ENCODE results near the gene ME3. TPM values are rescaled to one million over a fixed set of nuclear protein-coding genes. Genes with fewer than 3 reads are reported as not detected.
"Not testable (repeated sequence)": the region's sequence is repeated elsewhere in the genome, so short reads cannot be mapped to it uniquely, and the experiment has no call there.

ME3 gene
- total RNA-seq, 1 donor from 2014 or later = 33.4 TPM

DNA sequence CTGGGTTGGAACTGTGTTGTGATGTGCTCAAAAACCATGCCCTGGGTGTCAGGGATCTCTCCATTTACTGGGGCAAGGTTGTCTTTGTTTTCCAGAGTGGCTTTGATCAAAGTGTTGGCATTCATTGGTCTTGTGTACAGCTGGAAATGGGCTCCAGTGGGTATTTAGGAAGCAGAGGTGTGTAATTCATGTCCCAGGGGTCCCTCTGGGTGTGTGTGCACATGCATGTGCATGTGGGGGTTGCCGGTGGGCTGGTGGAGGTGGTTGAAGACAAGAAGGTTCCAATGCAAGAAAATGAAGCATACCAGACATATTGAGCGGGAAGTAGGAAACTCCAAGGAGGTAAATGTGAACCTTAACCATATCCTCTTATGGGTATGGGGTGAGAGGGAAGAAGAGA lies 121.7 kb downstream of the ME3 start:
- H3K27ac ChIP-seq (replicated peaks) = peak overlapping the region; percentile 84
- no peak overlapping the region for H3K4me3 ChIP-seq
- intact Hi-C loops (cut with micrococcal nuclease) = no loop called here
- TF ChIP-seq, protein P1, sequence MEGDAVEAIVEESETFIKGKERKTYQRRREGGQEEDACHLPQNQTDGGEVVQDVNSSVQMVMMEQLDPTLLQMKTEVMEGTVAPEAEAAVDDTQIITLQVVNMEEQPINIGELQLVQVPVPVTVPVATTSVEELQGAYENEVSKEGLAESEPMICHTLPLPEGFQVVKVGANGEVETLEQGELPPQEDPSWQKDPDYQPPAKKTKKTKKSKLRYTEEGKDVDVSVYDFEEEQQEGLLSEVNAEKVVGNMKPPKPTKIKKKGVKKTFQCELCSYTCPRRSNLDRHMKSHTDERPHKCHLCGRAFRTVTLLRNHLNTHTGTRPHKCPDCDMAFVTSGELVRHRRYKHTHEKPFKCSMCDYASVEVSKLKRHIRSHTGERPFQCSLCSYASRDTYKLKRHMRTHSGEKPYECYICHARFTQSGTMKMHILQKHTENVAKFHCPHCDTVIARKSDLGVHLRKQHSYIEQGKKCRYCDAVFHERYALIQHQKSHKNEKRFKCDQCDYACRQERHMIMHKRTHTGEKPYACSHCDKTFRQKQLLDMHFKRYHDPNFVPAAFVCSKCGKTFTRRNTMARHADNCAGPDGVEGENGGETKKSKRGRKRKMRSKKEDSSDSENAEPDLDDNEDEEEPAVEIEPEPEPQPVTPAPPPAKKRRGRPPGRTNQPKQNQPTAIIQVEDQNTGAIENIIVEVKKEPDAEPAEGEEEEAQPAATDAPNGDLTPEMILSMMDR (IDR thresholded peaks at IDR 0.05; ENCODE audit: borderline replicate concordance) = no peak
- DNase-seq = no peak
- no peaks in the 10 kb centered on the region for H3K27me3 ChIP-seq (ENCODE audit: low read depth)
- no peaks in the 10 kb centered on the region for H3K36me3 ChIP-seq
- H3K4me1 ChIP-seq = peaks cover 66% of the 10 kb centered on the region
- H3K9me3 ChIP-seq (replicated peaks) = no peaks in the 10 kb centered on the region

DNA sequence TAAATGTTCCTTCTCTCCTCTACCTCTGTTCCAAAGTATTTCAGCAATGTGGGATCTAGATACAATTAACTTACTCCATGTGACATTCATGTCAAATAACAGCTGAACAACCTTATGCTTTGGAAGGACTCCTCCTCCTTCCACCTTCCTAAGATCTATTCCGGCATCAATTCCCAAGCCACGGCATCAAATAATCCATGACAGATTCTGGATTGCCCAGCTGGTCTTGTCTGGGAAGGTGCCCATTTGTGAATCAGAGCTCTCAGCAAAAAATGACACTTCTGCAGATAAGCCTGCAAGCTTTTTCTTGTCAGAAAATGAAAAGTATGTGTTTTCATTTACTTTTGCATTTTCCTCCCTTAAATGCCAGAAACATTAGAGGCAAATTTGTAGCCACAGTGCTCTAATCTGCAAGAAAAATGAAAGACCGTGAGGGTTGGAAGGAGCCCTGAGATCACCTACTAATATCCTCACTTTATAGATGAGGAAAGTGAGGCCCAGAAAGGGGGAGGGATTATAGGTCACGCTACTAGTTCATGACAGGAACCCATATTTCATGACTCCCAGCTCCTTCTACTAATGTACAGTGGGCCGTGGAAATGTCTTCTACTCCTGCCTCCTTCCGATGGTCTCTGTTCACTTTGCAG lies 124.0 kb downstream of the ME3 start:
- Histone ChIP-seq H3K9me3 (replicated peaks) (no peaks in the 10 kb centered on the region), H3K27ac (replicated peaks) (peak overlapping the region; percentile 84), H3K4me1 (peaks cover 62% of the 10 kb centered on the region), H3K4me3 (no peak overlapping the region), H3K27me3 (ENCODE audit: low read depth) (no peaks in the 10 kb centered on the region), H3K36me3 (no peaks in the 10 kb centered on the region)
- intact Hi-C loops (cut with micrococcal nuclease) = no loop called here
- TF ChIP-seq, protein P1 (IDR thresholded peaks at IDR 0.05; ENCODE audit: borderline replicate concordance) = no peak
- no peak for DNase-seq

DNA sequence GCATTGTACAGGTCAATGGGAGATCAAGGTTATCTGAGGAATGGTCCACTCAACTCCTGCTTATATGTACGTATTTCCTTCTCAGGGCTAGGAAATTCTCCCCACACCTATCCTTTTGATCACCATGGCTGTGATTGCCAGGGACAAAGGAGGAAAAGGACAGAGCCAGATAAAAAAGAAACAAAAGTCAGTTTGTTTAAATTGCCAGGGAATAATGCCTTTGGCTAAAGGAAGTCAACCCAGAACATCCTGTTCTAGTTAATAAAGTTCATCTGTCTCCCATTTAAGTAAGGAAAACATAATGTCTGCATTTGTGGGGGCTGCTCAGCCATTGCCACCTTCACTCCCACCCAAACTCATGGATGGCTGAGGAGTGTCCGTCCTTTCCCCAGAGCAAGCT lies 124.7 kb downstream of the ME3 start:
- no peak overlapping the region for H3K4me3 ChIP-seq
- peaks cover 55% of the 10 kb centered on the region for H3K4me1 ChIP-seq
- peak overlapping the region; percentile 84 for H3K27ac ChIP-seq (replicated peaks)
- no peaks in the 10 kb centered on the region for H3K36me3 ChIP-seq
- intact Hi-C loops (cut with micrococcal nuclease) = no loop called here
- no peak for DNase-seq
- no peaks in the 10 kb centered on the region for H3K27me3 ChIP-seq (ENCODE audit: low read depth)
- no peaks in the 10 kb centered on the region for H3K9me3 ChIP-seq (replicated peaks)
- TF ChIP-seq, protein P1 (IDR thresholded peaks at IDR 0.05; ENCODE audit: borderline replicate concordance) = no peak

DNA sequence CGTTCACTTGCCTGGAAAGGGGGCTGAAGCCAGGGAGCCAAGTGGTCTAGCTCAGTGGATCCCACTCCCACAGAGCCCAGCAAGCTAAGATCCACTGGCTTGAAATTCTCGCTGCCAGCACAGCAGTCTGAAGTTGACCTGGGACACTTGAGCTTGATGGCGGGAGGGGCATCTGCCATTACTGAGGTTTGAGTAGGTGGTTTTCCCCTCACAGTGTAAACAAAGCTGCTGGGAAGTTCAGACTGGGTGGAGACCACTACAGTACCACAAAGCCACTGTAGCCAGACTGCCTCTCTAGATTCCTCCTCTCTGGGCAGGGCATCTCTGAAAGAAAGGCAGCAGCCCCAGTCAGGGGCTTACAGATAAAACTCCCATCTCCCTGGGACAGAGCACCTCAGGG lies 131.1 kb downstream of the ME3 start:
- DNase-seq; intact Hi-C loops (cut with micrococcal nuclease); H3K27ac ChIP-seq (replicated peaks): not testable (repeated sequence)

DNA sequence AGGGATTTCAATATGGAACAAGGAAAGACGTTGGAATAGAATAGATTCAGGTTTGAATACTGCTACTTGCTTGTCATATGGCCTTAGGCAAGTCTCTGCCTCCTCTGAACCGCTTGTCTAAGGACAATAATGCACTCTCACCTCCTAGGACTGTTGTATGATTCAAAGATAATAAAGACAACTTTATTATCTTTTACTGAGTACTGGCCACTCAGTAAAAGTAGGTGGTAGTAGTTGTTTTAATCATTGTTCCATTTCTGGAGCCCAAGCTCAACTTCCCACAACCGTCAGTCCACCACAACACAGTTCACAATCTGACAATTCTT lies 134.2 kb downstream of the ME3 start:
- TF ChIP-seq, protein P1 (IDR thresholded peaks at IDR 0.05; ENCODE audit: borderline replicate concordance) = no peak
- no peak overlapping the region for H3K27ac ChIP-seq (replicated peaks)
- H3K36me3 ChIP-seq = no peaks in the 10 kb centered on the region
- no peaks in the 10 kb centered on the region for H3K4me1 ChIP-seq
- H3K4me3 ChIP-seq = no peak overlapping the region
- H3K27me3 ChIP-seq (ENCODE audit: low read depth) = no peaks in the 10 kb centered on the region
- intact Hi-C loops (cut with micrococcal nuclease) = no loop called here
- H3K9me3 ChIP-seq (replicated peaks) = peaks cover 5% of the 10 kb centered on the region
- no peak for DNase-seq

More for the DNA sequence above, 131.1 kb downstream of the ME3 start:
- H3K9me3 ChIP-seq (replicated peaks); H3K27me3 ChIP-seq (ENCODE audit: low read depth); H3K36me3 ChIP-seq; H3K4me3 ChIP-seq; H3K4me1 ChIP-seq: not testable (repeated sequence)

DNA sequence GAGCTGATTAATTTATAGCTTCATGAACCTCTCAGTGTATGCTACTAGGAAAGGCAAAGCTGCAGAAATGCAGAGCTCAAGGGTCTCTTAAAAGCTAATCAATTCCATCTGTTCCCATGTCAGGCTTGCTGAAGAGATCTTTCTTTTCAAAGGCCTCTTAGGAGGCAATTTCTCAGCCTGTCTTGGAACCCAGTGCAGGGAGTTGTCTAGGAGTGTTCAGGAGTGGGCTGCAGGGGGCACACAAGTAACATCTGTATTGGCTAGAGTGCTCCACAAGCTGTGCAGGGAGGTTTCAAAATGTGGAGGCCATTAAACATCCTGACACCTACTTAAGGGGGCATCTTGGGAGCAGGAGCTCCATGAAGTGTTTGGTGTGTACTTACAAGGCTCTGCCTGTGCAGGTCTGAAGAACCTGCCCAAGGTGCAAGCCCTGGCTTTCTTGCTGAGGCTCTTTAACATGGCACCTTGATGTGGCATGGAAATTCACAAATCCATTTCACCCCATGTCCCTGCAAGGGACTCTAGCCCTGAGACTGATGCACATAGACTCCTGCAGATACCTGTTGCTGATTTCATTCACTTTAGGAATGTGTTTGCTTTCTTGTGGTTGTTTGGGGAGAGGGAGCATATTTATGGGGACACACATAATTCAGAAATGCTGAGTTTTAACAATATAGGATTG lies 134.7 kb downstream of the ME3 start:
- H3K27ac ChIP-seq (replicated peaks) = no peak overlapping the region
- H3K4me1 ChIP-seq = no peaks in the 10 kb centered on the region
- no peak overlapping the region for H3K4me3 ChIP-seq
- no peaks in the 10 kb centered on the region for H3K27me3 ChIP-seq (ENCODE audit: low read depth)
- H3K9me3 ChIP-seq (replicated peaks) = peaks cover 5% of the 10 kb centered on the region
- no peaks in the 10 kb centered on the region for H3K36me3 ChIP-seq
- TF ChIP-seq, protein P1 (IDR thresholded peaks at IDR 0.05; ENCODE audit: borderline replicate concordance) = peak; percentile 36
- DNase-seq = no peak
- intact Hi-C loops (cut with micrococcal nuclease) = no loop called here
